NT2/D1 (cell line): ENCODE measurements around the gene ZC3H13.

Experiments used
- SUZ12 ChIP-seq: IDR thresholded peaks from 2 replicates; pipeline ENCODE4 v1.6.1; 2011; ENCODE audit not compliant: insufficient read length, insufficient read depth; ENCODE audit errors: extremely low read depth
- YY1 ChIP-seq: IDR thresholded peaks from 2 replicates; pipeline ENCODE4 v1.6.1; 2011; ENCODE audit not compliant: insufficient read length, insufficient read depth
- ZNF274 ChIP-seq: IDR thresholded peaks from 2 replicates; pipeline ENCODE4 v1.6.1; 2011; ENCODE audit warnings: mild to moderate bottlenecking, low read depth, low read length

- TF ChIP-seq SUZ12 (no peak), YY1 (no peak), ZNF274 (no peak)
These were observed 112.5 kb downstream of the ZC3H13 start for GRCh38 chr13:45940061-45940460.
